ENCODE data around the gene RALGAPB. TPM values are rescaled to one million over a fixed set of nuclear protein-coding genes. Genes with fewer than 3 reads are reported as not detected.

RALGAPB gene
- polyA plus RNA-seq, 1 donor (not counting 4 experiments of a cell fraction or from before 2014, with no cell fraction given): 23.8 TPM

DNA sequence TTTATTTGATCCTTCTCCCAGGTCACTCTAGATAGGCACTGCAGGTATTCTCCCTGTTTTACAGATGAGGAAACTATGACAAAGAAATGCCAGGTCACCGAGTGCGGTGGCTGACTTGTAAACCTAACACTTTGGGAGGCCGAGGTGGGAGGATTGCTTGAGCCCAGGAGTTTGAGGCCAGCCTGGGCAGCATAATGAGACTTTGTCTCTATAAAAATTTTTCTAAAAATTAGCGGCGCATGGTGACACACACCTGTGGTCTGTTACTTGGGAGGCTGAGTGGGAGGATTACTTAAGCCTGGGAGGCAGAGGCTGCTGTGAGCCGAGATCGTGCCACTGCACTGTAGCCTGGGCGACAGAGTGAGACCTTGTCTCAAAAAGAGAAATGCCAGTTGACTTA lies 5.1 kb downstream of the RALGAPB start:
- dilution Hi-C loops (cut with MboI; ENCODE audit: extremely low pct_ligation_motif_present, low sequenced_read_pairs): no loop called here

DNA sequence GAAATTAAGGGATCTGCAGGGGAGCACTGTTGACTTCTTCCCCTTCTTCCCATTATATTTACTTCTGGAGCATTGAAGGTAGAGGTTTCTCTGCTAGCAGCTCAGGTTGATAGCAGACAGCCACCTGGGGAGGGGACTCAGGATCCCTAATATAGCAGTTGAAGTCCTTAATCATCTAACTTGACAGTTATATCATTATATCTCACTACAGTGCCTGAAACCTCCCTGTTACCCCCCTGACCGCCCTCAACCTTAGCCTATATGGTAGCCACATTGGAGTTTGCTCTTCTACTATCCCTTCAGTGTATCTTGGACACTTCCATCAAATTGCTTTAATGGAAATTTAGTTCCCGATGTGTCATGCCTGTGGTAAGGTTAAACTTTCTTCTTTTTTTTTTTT lies 7.0 kb downstream of the RALGAPB start:
- Histone ChIP-seq H3K9ac (ENCODE audit: control insufficient read depth, extremely low read depth, insufficient read depth, low read length) (no peak overlapping the region), H3K9me1 (ENCODE audit: control insufficient read depth, extremely low read depth, insufficient read depth, low read length) (no peaks in the 10 kb centered on the region), H3K4me2 (ENCODE audit: control insufficient read depth, extremely low read depth, insufficient read depth, low read depth, low read length) (no peak overlapping the region), H3K36me3 (ENCODE audit: control insufficient read depth in 2 of 2, extremely low read depth in 1 of 2, insufficient read depth in 2 of 2, low read length in 2 of 2) (peaks cover 3 to 5% of the 10 kb centered on the region in 2 experiments), H3K4me3 (ENCODE audit: control insufficient read depth in 2 of 3, extremely low read depth in 1 of 3, insufficient read depth in 2 of 3, low read depth in 1 of 3, low read length in 3 of 3) (no peak overlapping the region), H2AFZ (ENCODE audit: control insufficient read depth, low read length) (no peak overlapping the region), H4K20me1 (ENCODE audit: control insufficient read depth, extremely low read depth, insufficient read depth, low read length) (peaks cover 4% of the 10 kb centered on the region), H3K27me3 (ENCODE audit: control insufficient read depth, extremely low read depth, insufficient read depth, low read length) (no peaks in the 10 kb centered on the region), H3K4me1 (ENCODE audit: control insufficient read depth, extremely low read depth, insufficient read depth, low read length) (no peaks in the 10 kb centered on the region), H3K79me2 (ENCODE audit: control insufficient read depth, insufficient read depth, low read length) (peaks cover 81% of the 10 kb centered on the region), H3K9me3 (ENCODE audit: control insufficient read depth, low read depth, low read length) (no peaks in the 10 kb centered on the region), H3K27ac (ENCODE audit: control insufficient read depth, insufficient read depth, low read length) (no peak overlapping the region)
- no peak for FAIRE-seq
- TF ChIP-seq, protein P1, sequence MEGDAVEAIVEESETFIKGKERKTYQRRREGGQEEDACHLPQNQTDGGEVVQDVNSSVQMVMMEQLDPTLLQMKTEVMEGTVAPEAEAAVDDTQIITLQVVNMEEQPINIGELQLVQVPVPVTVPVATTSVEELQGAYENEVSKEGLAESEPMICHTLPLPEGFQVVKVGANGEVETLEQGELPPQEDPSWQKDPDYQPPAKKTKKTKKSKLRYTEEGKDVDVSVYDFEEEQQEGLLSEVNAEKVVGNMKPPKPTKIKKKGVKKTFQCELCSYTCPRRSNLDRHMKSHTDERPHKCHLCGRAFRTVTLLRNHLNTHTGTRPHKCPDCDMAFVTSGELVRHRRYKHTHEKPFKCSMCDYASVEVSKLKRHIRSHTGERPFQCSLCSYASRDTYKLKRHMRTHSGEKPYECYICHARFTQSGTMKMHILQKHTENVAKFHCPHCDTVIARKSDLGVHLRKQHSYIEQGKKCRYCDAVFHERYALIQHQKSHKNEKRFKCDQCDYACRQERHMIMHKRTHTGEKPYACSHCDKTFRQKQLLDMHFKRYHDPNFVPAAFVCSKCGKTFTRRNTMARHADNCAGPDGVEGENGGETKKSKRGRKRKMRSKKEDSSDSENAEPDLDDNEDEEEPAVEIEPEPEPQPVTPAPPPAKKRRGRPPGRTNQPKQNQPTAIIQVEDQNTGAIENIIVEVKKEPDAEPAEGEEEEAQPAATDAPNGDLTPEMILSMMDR (optimal IDR thresholded peaks at IDR 0.05 in 1 of 3, IDR thresholded peaks at IDR 0.05 in 1 of 3, conservative IDR thresholded peaks at IDR 0.05 in 1 of 3; ENCODE audit: extremely low read depth in 1 of 3, insufficient read depth in 2 of 3, low read length in 3 of 3): no peak
- no peak for TF ChIP-seq EZH2 (IDR thresholded peaks at IDR 0.05; ENCODE audit: low read length)
- dilution Hi-C loops (cut with MboI; ENCODE audit: extremely low pct_ligation_motif_present, low sequenced_read_pairs): no loop called here
- no peak for DNase-seq (ENCODE audit: low read depth, low spot score)

More for the DNA sequence above, 5.1 kb downstream of the RALGAPB start:
- no peak overlapping the region for H3K4me3 ChIP-seq (ENCODE audit: control insufficient read depth in 2 of 3, extremely low read depth in 1 of 3, insufficient read depth in 2 of 3, low read depth in 1 of 3, low read length in 3 of 3)
- no peak overlapping the region for H3K27ac ChIP-seq (ENCODE audit: control insufficient read depth, insufficient read depth, low read length)
- H3K4me1 ChIP-seq (ENCODE audit: control insufficient read depth, extremely low read depth, insufficient read depth, low read length): peaks cover 8% of the 10 kb centered on the region
- H3K79me2 ChIP-seq (ENCODE audit: control insufficient read depth, insufficient read depth, low read length): peaks cover 83% of the 10 kb centered on the region
- H2AFZ ChIP-seq (ENCODE audit: control insufficient read depth, low read length): no peak overlapping the region
- H3K9me3 ChIP-seq (ENCODE audit: control insufficient read depth, low read depth, low read length): no peaks in the 10 kb centered on the region
- H3K4me2 ChIP-seq (ENCODE audit: control insufficient read depth, extremely low read depth, insufficient read depth, low read depth, low read length): no peak overlapping the region
- H3K27me3 ChIP-seq (ENCODE audit: control insufficient read depth, extremely low read depth, insufficient read depth, low read length): no peaks in the 10 kb centered on the region
- peaks cover 4% of the 10 kb centered on the region for H4K20me1 ChIP-seq (ENCODE audit: control insufficient read depth, extremely low read depth, insufficient read depth, low read length)
- no peak for FAIRE-seq
- H3K36me3 ChIP-seq (ENCODE audit: control insufficient read depth in 2 of 2, extremely low read depth in 1 of 2, insufficient read depth in 2 of 2, low read length in 2 of 2): peaks cover 0 to 4% of the 10 kb centered on the region in 2 experiments
- no peak overlapping the region for H3K9ac ChIP-seq (ENCODE audit: control insufficient read depth, extremely low read depth, insufficient read depth, low read length)
- no peaks in the 10 kb centered on the region for H3K9me1 ChIP-seq (ENCODE audit: control insufficient read depth, extremely low read depth, insufficient read depth, low read length)
- TF ChIP-seq, protein P1 (optimal IDR thresholded peaks at IDR 0.05 in 1 of 3, IDR thresholded peaks at IDR 0.05 in 1 of 3, conservative IDR thresholded peaks at IDR 0.05 in 1 of 3; ENCODE audit: extremely low read depth in 1 of 3, insufficient read depth in 2 of 3, low read length in 3 of 3): no peak
- no peak for TF ChIP-seq EZH2 (IDR thresholded peaks at IDR 0.05; ENCODE audit: low read length)
- DNase-seq (ENCODE audit: low read depth, low spot score): no peak

Data from keratinocyte (primary cell).